HepG2 (cell line): ENCODE results near the gene SEMA3F. TPM values are rescaled to one million over a fixed set of nuclear protein-coding genes. Genes with fewer than 3 reads are reported as not detected.

ENCODE experiments used
- ARNTL ChIP-seq: sonication (generic); formaldehyde crosslinking; IDR thresholded peaks from 2 replicates; pipeline ENCODE4 v1.4.0; 2020; ENCODE audit warnings: mild to moderate bottlenecking, missing genetic modification reagents
- CBFB ChIP-seq: sonication (generic); formaldehyde crosslinking; IDR thresholded peaks from 2 replicates; pipeline ENCODE4 v1.4.0; 2020; ENCODE audit warnings: missing genetic modification reagents
- FIP1L1 ChIP-seq: fragments of 200-400 bp; formaldehyde crosslinking; IDR thresholded peaks from 2 replicates; pipeline ENCODE4 v1.6.1; 2018; ENCODE audit warnings: low read depth, mild to moderate bottlenecking, low read length, moderate library complexity, borderline replicate concordance; ENCODE audit not compliant: insufficient read depth
- NFE2 ChIP-seq: sonication (generic); formaldehyde crosslinking; IDR thresholded peaks from 2 replicates; pipeline ENCODE4 v1.4.0; 2020; ENCODE audit warnings: missing genetic modification reagents
- NFIC ChIP-seq: IDR thresholded peaks from 2 replicates; pipeline ENCODE4 v1.6.1; 2012; ENCODE audit warnings: mild to moderate bottlenecking, low read length, inconsistent platforms
- PAX8 ChIP-seq: sonication (generic); formaldehyde crosslinking; IDR thresholded peaks from 2 replicates; pipeline ENCODE4 v1.8.0; 2022; ENCODE audit warnings: mild to moderate bottlenecking, missing genetic modification reagents, borderline replicate concordance
- SMAD1 ChIP-seq: sonication (generic); formaldehyde crosslinking; IDR thresholded peaks from 2 replicates; pipeline ENCODE4 v1.4.0; 2020; ENCODE audit warnings: missing genetic modification reagents, low read depth, mild to moderate bottlenecking, borderline replicate concordance
- TAF15 ChIP-seq: fragments of 200-400 bp; formaldehyde crosslinking; IDR thresholded peaks from one replicate; pipeline ENCODE4 v1.6.1; 2018; ENCODE audit warnings: mild to moderate bottlenecking, low read depth, low read length; ENCODE audit not compliant: poor library complexity, severe bottlenecking
- ZBTB8A ChIP-seq: sonication (generic); formaldehyde crosslinking; IDR thresholded peaks from 2 replicates; pipeline ENCODE4 v1.4.0; 2020; ENCODE audit warnings: mild to moderate bottlenecking, low read depth, missing genetic modification reagents, borderline replicate concordance
- ZMYM2 ChIP-seq: sonication (generic); formaldehyde crosslinking; IDR thresholded peaks from 2 replicates; pipeline ENCODE4 v1.8.0; 2022; ENCODE audit warnings: mild to moderate bottlenecking, missing genetic modification reagents
- ZMYM4 ChIP-seq: sonication (generic); formaldehyde crosslinking; IDR thresholded peaks from 2 replicates; pipeline ENCODE4 v1.8.1; 2023; ENCODE audit warnings: mild to moderate bottlenecking, missing genetic modification reagents
- ZNF20 ChIP-seq: sonication (generic); formaldehyde crosslinking; IDR thresholded peaks from 2 replicates; pipeline ENCODE4 v1.4.0; 2020; ENCODE audit warnings: mild to moderate bottlenecking, moderate library complexity, missing genetic modification reagents
- ZNF614 ChIP-seq: IDR thresholded peaks from 2 replicates; pipeline ENCODE4 v1.6.1; 2018; ENCODE audit warnings: missing biosample characterization, missing genetic modification reagents, inconsistent platforms, borderline replicate concordance
- ZNF660 ChIP-seq: sonication (generic); formaldehyde crosslinking; IDR thresholded peaks from 2 replicates; pipeline ENCODE4 v1.5.1; 2020; ENCODE audit warnings: mild to moderate bottlenecking, low read depth, missing genetic modification reagents, borderline replicate concordance
- polyA plus RNA-seq, 8 experiments: library from polyadenylated mRNA; depleted of rRNA in 3 of 8; stranded (reverse) in 7 of 8; unstranded in 1 of 8; fragments of >200 nt; fragmentation: Illumina TruSeq in 4 of 8; extraction: Trizol in 4 of 8; gene quantifications; 2 replicates each; pipeline versions ENCODE4 v1.2.1 to v1.2.3, GENCODE V29; 2011 to 2016; ENCODE audit warnings: low read depth in 4 of 8, missing spikeins in 1 of 8, mixed read lengths in 1 of 8; ENCODE audit not compliant: insufficient read depth in 1 of 8
- total RNA-seq, 5 experiments: library from RNA; depleted of rRNA; stranded (reverse); fragments of >200 nt; fragmentation: Illumina TruSeq; extraction: Trizol; gene quantifications; 2 replicates each; pipeline ENCODE4 v1.2.3, GENCODE V29; 2016; ENCODE audit warnings: low read depth in 1 of 5
- TF ChIP-seq, protein P1 (sequence below): IDR thresholded peaks from 2 replicates; pipeline ENCODE4 v1.6.1; 2016; ENCODE audit warnings: low read depth, control low read depth
- TF ChIP-seq, protein P2 (sequence below): sonication (generic); formaldehyde crosslinking; IDR thresholded peaks from 2 replicates; pipeline ENCODE4 v1.8.1; 2023; ENCODE audit warnings: missing genetic modification reagents, mild to moderate bottlenecking, borderline replicate concordance
- TF ChIP-seq, protein P3 (sequence below): sonication (generic); formaldehyde crosslinking; IDR thresholded peaks from 2 replicates; pipeline ENCODE4 v1.4.0; 2020; ENCODE audit warnings: missing genetic modification reagents
- TF ChIP-seq, protein P4 (sequence below): IDR thresholded peaks from 2 replicates; pipeline ENCODE4 v1.6.1; 2016; ENCODE audit warnings: control low read depth
- TF ChIP-seq, protein P5 (sequence below): sonication (generic); formaldehyde crosslinking; conservative IDR thresholded peaks from 2 replicates; pipeline ENCODE4 v1.8.0; 2022; ENCODE audit warnings: missing genetic modification reagents

Gene SEMA3F
- total and polyA plus RNA-seq, 2 of the 13 experiments (the other 11 are each of a cell fraction or from before 2014, with no cell fraction given): 7.6 to 17.2 TPM

DNA sequence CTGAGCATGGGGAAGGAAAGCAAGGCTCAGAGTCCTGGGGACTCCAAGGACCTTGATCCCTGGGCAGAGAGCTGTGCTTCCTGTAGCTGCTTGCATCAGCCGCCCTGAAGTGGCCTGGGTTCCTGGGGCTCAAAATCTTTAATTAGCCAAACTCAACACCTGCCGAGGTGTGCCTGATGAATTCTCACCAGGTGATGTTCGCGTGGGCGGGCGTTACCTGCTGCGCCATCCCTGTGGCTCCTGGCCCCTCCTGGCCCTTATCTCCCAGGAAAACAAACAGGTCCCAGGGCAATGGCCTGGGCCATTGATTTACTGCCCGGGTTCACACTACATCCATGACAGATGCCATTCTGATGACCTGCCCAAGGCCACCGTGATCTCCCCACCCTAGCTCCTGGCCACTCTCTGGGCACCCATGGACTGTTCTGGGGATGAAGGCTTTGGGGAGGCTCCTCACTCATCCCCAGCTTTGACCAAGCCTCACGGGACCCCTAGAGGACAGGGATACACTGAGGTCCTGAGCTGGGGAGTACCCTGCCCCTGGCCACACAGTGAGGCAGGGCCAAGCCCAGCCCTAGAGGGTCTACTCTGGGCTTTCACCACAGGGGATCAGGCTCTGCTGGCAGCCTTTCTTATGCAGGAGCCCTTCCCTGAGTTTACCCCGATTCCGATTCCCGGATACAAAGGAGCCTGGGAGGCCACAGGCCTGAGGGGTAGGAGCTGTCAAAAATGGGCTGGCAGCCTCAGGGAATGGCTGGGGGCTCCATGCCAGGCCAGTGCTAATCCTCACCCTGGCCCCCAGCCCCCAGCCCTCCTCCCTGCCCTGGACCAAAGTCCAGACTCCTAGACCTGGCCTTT is 55.6 kb downstream of the SEMA3F start (continued):
- no peak; the same call in 1 of the 2 replicates for TF ChIP-seq ZNF614
- peak; percentile 77; the same call in 1 of the 2 replicates for TF ChIP-seq ZMYM2 (CRISPR knock-in tag)
- TF ChIP-seq, protein P1, sequence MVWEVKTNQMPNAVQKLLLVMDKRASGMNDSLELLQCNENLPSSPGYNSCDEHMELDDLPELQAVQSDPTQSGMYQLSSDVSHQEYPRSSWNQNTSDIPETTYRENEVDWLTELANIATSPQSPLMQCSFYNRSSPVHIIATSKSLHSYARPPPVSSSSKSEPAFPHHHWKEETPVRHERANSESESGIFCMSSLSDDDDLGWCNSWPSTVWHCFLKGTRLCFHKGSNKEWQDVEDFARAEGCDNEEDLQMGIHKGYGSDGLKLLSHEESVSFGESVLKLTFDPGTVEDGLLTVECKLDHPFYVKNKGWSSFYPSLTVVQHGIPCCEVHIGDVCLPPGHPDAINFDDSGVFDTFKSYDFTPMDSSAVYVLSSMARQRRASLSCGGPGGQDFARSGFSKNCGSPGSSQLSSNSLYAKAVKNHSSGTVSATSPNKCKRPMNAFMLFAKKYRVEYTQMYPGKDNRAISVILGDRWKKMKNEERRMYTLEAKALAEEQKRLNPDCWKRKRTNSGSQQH: no peak
- TF ChIP-seq ZMYM4 (CRISPR knock-in tag): peak; percentile 11; the same call in 1 of the 2 replicates
- no peak for TF ChIP-seq FIP1L1
- TF ChIP-seq, protein P2, sequence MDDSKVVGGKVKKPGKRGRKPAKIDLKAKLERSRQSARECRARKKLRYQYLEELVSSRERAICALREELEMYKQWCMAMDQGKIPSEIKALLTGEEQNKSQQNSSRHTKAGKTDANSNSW: no peak
- 0 out of 2 replicates have a peak, but pooled peaks have one; percentile 13 for TF ChIP-seq SMAD1 (CRISPR knock-in tag)
- TF ChIP-seq ZBTB8A (CRISPR knock-in tag): no peak
- TF ChIP-seq NFIC: no peak
- no peak for TF ChIP-seq ZNF660 (CRISPR knock-in tag)
- TF ChIP-seq NFE2: no peak
- TF ChIP-seq ARNTL (CRISPR knock-in tag): no peak
- no peak for TF ChIP-seq ZNF20
- TF ChIP-seq, protein P3, sequence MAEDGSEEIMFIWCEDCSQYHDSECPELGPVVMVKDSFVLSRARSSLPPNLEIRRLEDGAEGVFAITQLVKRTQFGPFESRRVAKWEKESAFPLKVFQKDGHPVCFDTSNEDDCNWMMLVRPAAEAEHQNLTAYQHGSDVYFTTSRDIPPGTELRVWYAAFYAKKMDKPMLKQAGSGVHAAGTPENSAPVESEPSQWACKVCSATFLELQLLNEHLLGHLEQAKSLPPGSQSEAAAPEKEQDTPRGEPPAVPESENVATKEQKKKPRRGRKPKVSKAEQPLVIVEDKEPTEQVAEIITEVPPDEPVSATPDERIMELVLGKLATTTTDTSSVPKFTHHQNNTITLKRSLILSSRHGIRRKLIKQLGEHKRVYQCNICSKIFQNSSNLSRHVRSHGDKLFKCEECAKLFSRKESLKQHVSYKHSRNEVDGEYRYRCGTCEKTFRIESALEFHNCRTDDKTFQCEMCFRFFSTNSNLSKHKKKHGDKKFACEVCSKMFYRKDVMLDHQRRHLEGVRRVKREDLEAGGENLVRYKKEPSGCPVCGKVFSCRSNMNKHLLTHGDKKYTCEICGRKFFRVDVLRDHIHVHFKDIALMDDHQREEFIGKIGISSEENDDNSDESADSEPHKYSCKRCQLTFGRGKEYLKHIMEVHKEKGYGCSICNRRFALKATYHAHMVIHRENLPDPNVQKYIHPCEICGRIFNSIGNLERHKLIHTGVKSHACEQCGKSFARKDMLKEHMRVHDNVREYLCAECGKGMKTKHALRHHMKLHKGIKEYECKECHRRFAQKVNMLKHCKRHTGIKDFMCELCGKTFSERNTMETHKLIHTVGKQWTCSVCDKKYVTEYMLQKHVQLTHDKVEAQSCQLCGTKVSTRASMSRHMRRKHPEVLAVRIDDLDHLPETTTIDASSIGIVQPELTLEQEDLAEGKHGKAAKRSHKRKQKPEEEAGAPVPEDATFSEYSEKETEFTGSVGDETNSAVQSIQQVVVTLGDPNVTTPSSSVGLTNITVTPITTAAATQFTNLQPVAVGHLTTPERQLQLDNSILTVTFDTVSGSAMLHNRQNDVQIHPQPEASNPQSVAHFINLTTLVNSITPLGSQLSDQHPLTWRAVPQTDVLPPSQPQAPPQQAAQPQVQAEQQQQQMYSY (CRISPR knock-in tag): no peak; the same call in 1 of the 2 replicates
- TF ChIP-seq, protein P4, sequence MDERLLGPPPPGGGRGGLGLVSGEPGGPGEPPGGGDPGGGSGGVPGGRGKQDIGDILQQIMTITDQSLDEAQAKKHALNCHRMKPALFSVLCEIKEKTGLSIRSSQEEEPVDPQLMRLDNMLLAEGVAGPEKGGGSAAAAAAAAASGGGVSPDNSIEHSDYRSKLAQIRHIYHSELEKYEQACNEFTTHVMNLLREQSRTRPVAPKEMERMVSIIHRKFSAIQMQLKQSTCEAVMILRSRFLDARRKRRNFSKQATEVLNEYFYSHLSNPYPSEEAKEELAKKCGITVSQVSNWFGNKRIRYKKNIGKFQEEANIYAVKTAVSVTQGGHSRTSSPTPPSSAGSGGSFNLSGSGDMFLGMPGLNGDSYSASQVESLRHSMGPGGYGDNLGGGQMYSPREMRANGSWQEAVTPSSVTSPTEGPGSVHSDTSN: peak; percentile 62; the same call in 1 of the 2 replicates
- no peak for TF ChIP-seq PAX8 (CRISPR knock-in tag)
- TF ChIP-seq TAF15: no peak
- TF ChIP-seq CBFB (CRISPR knock-in tag): no peak; the same call in 1 of the 2 replicates
- TF ChIP-seq, protein P5, sequence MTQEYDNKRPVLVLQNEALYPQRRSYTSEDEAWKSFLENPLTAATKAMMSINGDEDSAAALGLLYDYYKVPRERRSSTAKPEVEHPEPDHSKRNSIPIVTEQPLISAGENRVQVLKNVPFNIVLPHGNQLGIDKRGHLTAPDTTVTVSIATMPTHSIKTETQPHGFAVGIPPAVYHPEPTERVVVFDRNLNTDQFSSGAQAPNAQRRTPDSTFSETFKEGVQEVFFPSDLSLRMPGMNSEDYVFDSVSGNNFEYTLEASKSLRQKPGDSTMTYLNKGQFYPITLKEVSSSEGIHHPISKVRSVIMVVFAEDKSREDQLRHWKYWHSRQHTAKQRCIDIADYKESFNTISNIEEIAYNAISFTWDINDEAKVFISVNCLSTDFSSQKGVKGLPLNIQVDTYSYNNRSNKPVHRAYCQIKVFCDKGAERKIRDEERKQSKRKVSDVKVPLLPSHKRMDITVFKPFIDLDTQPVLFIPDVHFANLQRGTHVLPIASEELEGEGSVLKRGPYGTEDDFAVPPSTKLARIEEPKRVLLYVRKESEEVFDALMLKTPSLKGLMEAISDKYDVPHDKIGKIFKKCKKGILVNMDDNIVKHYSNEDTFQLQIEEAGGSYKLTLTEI (CRISPR knock-in tag): no peak
